Germinal center (tissue), 1 donor: Measurements from ENCODE around the gene FXYD5.
"Not testable (repeated sequence)": the region's sequence is repeated elsewhere in the genome, so short reads cannot be mapped to it uniquely, and the experiment has no call there.

Source experiments
- DNase-seq: peaks from one replicate; pipeline ENCODE4 v3.0.0; 2012; ENCODE audit warnings: mixed read lengths, low spot score

Gene FXYD5

DNA sequence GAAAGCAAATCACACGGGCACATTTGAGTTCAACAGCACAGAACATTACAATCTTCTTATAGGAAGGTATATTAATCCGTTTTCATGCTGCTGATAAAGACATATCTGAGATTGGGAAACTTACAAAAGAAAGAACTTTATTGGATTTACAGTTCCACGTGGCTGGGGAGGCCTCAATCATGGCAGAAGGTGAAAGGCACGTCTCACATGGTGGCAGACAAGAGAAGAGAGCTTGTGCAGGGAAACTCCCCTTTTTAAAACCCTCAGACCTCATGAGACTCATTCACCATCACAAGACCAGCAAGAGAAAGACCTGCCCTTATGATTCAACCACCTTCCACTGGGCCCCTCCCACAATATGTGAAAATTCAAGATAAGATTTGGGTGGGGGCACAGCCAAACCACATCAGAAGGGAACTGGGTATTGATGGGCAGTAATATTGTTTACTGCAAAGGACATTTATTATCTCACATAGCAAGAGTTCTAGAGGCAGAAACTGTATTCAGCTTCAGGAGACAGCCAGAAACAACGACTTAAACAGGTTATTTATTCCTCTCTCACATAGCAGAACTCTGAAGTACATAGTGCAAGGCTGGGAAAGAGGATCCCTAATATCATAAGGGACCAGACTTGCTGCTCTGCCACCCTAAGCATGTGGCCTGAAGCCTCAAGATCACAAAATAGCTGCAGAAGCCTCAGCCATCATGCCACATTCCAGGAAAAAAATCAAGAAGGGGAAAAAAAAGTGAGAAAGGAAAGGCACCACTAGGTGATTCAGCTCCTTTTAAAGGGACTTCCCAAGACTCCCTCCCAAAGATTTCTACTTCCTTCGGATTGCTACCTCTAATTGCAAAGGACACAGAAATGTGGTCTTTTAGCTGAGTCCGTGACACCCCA is 23.1 kb downstream of the FXYD5 start:
- DNase-seq: no peak

- DNase-seq: no peak
These were observed 24.2 kb downstream of the FXYD5 start for GRCh38 chr19:35178701-35179100.

DNA sequence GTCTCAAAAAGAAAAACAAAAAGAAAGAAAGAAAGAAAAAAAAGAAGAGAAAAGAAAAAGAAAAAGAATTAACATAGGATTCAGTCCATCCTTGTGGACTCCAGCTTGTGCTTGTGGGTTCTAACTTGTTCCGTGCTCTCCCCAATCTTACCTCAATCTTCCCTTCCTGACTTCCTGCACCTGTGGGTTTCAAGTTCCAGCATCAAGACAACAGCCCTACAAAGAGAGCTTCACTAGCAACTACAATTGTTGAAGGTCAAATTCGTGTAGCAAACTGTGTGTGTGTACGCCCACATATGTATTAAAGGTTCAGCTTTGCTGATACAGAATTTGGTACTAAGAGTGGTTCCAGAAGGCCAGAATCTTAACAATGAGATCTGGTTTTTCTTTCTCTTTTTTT is 25.3 kb downstream of the FXYD5 start:
- no peak for DNase-seq

DNA sequence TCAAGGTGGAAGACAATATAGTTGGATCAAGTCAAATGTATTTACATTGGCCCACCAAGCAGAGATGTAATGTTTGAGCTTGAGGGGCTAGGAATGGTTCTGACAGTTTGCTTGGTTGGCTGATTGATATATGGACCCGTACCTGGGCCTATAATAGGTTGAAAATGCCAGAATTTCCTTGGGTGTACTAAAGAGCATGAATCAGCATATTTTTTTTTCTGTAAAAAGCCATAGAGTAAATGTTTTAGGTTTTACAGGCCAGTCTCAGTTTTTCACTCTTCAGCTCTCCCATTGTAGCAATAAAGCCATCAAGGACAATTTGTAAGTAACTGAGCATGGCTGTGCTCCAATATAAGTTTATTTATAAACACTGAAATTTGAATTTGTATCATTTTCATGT is 26.9 kb downstream of the FXYD5 start:
- no peak for DNase-seq

DNA sequence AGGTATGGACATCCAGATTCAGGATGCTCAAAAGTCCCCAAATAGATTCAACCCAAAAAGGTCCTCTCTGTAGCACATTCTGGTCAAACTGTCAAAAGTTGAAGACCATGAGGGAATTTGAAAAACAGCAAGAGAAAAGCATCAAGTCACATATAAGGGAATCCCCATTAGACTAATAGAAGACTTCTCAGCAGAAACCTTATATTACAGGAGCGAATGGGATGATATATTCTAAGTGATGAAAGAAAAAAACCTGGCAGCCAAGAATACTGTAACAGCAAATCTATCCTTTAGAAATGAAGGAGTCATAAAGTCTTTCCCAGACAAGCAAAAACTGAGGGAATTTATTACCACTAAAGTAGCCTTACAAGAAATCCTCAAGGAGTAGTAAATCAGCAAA is 29.7 kb downstream of the FXYD5 start:
- DNase-seq: no peak

GRCh38 chr19:35184884-35185283 is 30.3 kb downstream of the FXYD5 start:
- no peak for DNase-seq

DNA sequence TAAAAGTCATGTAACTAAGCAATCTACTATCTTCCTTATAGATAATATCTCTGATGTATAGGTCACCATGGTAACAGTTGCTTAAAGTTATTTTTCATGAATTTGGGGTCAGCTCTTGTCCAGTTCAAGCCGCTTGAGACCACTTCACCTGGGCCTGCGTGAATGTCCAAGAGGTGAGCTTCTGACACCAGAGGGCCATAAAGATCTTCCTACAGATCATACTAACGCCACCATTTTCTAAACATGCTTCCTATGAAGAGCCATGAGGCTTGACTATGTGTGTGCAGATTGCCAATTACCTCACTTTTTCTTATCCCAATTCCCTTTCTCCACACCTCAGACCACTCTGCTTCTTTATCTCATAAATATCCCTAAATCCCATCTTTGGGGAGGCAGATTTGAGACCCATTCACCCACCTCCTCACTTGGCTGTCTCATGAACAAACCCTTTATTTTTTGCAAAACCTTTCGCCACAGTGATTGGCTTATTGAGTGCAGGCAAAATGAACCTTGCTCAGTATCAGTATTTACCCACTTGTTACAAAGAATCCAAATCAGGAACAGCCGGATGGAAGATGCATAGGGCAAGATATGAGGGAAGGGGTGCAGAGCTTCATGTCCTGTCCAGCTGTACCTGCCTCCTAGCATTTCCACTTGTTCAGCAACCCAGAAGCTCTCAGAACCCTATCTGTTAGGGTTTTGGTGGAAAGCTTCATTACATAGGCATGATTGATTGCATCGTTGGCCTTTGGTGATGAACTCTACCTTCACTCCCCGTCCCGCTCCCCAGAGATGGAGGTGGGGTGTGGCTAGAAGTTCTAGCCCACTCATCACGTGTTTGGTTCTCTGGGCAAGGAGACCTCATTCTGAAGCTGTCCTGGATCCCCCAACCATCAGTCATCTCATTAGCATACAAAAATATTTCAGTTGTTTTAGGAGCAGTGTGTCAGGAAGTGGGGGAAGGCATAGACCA is 39.8 kb downstream of the FXYD5 start:
- no peak for DNase-seq

- DNase-seq: no peak
These were observed 41.3 kb downstream of the FXYD5 start for GRCh38 chr19:35195830-35196229.

DNA sequence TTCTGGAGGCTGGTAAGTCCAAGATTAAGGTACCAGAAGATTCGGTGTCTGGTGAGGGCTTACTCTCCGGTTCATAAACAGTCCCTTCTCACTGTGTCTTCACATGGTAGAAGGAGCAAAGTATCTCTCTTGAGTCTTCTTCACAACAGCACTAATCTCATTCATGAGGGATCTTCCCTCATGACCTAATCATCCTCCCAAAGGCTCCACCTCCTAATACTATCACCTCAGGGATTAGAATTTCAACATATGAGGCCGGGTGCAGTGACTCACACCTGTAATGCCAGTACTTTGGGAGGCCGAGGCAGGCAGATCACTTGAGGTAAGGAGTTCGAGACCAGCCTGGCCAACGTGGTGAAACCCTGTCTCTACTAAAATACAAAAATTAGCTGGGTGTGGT is 42.3 kb downstream of the FXYD5 start:
- not testable (repeated sequence) for DNase-seq

- no peak for DNase-seq
These were observed 44.9 kb downstream of the FXYD5 start for GRCh38 chr19:35199481-35199880.

DNA sequence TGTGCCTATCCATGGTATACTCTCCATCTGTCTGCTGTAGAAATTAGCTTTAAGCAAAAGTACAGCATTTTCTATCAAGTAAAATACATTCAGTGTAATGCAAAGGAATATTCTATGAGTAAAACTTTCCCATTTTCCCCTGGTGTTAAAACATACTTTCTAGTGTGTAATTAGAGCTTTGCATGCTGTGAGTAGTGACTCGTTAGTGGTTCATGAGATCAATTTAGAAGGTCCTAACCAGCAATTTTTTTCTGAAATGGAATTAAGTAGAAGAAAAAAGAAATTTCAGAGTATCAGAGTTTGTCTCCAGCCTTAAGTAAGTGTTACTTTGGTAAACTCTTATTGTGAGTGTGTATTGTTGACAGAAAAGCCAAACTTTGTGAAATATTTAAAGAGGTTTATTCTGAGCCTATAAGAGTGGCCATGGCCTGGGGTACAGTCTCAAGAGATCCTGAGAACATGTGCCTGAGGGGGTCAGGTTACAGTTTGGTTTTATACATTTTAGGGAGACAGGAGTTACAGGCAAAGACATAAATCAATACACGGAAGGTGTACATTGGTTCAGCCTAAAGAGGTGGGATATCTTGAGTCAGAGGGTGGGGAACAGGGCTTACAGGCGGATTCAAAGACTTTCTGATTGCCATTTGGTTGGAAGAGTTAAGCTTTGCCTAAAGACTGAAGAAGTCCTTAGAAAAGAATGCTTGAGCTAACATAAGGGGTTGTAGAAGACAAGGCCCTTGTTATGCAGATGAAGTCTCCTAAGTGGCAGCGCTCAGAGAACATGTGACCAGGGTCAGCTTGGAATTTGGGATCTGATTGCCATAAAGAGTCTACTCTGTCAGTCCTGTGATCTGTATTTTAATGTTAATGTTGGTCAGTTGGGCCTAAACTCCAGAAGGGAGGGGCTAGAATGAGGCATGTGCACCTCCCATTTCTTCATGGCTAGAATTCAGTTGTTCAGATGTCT is 48.5 kb downstream of the FXYD5 start:
- DNase-seq: no peak

DNA sequence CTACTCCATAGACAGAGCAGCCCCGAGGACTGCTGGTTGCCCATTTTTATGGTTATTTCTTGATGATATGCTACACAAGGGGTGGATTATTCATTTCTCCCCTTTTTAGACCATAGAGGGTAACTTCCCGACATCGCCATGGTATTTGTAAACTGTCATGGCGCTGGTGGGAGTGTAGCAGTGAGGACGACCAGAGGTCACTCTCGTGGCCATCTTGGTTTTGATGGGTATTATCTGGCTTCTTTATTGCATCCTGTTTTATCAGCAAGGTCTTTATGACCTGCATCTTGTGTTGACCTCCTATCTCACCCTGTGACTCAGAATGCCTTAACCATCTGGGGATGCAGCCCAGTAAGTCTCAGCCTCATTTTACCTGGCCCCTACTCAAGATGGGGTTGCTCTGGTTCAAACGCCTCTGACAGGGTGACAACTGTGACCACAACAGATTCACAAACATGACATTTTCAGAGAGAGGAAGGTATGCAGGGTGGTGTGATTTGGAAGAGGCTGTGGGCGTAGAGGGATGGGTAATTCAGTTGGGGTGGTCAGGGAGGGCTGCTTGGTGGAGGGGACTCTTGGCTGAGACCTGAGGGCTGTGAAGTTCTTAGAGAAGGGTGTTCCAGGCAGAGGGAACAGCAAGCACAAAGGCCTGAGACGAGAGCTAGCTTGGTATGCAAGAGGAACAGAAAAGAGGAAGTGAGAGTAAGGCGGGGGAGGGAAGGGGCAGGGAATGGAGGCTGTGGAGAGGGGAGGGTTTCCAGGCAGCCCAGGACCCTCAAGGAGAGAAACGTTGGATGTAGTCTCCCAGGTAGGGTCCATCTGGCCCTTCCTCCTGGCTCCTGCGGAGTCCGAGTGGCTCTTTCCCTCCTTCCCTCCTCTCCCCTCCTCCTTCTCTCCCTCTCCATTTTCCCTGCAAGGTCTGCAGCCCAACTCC is 50.5 kb downstream of the FXYD5 start:
- DNase-seq: peak; percentile 69

GRCh38 chr19:35205733-35206323 is 51.3 kb downstream of the FXYD5 start:
- DNase-seq: no peak

DNA sequence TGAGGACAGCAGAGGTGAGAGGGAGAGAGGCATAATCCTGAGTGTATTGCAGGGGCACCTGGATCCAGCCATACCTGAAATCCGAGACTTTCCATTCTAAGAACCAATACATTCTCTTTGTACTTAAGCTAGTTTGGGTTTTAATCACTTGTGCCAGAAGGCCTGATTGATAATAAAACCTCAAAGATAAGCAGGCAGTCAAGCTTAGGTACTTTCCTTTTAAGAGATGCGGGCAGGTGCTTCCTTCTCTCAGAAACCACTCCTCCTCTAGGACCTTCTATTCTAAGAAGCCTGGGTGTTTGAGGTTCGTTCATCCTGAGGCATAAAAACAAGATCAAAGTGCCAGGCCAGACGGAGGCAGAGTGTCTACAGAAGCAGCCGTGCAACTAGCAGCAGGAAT is 51.8 kb downstream of the FXYD5 start:
- DNase-seq: peak; percentile 44

GRCh38 chr19:35206855-35207254 is 52.3 kb downstream of the FXYD5 start:
- DNase-seq: no peak

GRCh38 chr19:35207391-35207871 is 52.9 kb downstream of the FXYD5 start:
- DNase-seq: no peak

GRCh38 chr19:35208121-35208520 is 53.6 kb downstream of the FXYD5 start:
- DNase-seq: no peak

DNA sequence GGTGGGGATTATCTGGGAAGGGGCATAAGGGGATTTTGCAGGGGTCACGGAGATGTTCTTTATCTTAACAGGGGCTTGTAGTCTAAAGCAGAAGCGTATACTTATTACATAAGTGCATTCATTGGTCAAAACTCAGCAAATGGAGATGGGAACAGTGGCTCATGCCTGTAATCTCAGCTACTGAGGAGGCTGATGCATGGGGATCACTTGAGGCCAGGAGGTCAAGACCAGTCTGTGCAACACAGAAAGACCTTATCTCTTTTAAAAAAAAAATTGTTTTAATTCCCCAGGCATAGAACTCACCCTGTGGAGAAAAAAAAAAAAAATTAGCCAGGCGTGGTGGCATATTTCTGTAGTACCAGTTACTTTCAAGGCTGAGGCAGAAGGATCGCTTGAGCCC is 55.1 kb downstream of the FXYD5 start:
- no peak for DNase-seq

GRCh38 chr19:35211545-35212230 is 57.2 kb downstream of the FXYD5 start:
- no peak for DNase-seq
